Coronary artery (tissue), 2 donors: ENCODE results near the gene TOB1.

Source experiments
- DNase-seq: peaks from one replicate; pipeline ENCODE4 v3.0.0-alpha.2; 2017; ENCODE audit warnings: low spot score
- H3K27ac ChIP-seq, 2 donors: fragments of 200-600 bp; sonication (generic); one replicate each; pipeline ENCODE4 v1.5.1; 2016 to 2019
- H3K4me3 ChIP-seq: fragments of 200-600 bp; sonication (generic); 2 replicates; pipeline ENCODE4 v1.5.1; 2016; ENCODE audit warnings: mild to moderate bottlenecking, moderate library complexity
- CTCF ChIP-seq: fragments of 200-600 bp; sonication (generic); IDR thresholded peaks from one replicate; pipeline ENCODE4 v1.5.1; 2019; ENCODE audit warnings: antibody characterized with exemption

The TOB1 gene

GRCh38 chr17:50844117-50844700, 21.9 kb downstream of the TOB1 start:
- no peak for TF ChIP-seq CTCF
- Histone ChIP-seq H3K4me3 (no peak overlapping the region), H3K27ac (no peak overlapping the region)
- DNase-seq: no peak

GRCh38 chr17:50843150-50843905, 22.8 kb downstream of the TOB1 start:
- H3K4me3 ChIP-seq: no peak overlapping the region
- TF ChIP-seq CTCF: no peak
- no peak overlapping the region for H3K27ac ChIP-seq
- no peak for DNase-seq

GRCh38 chr17:50842506-50843149, 23.5 kb downstream of the TOB1 start:
- no peak for TF ChIP-seq CTCF
- no peak overlapping the region for H3K4me3 ChIP-seq
- no peak overlapping the region for H3K27ac ChIP-seq
- DNase-seq: no peak

GRCh38 chr17:50841949-50842354, 24.2 kb downstream of the TOB1 start:
- no peak overlapping the region for H3K27ac ChIP-seq
- DNase-seq: no peak
- peak; percentile 66 for TF ChIP-seq CTCF
- H3K4me3 ChIP-seq: no peak overlapping the region

GRCh38 chr17:50841277-50841948, 24.7 kb downstream of the TOB1 start:
- TF ChIP-seq CTCF: no peak
- Histone ChIP-seq H3K27ac (no peak overlapping the region), H3K4me3 (no peak overlapping the region)
- no peak for DNase-seq

- DNase-seq: peak; percentile 68
- Histone ChIP-seq H3K4me3 (no peak overlapping the region), H3K27ac (no peak overlapping the region)
- no peak for TF ChIP-seq CTCF
These were observed 25.8 kb downstream of the TOB1 start for GRCh38 chr17:50840311-50840851.
